NCI-H1092 (cell line): ENCODE measurements around the gene TMEM141.
"Not testable (repeated sequence)": the region's sequence is repeated elsewhere in the genome, so short reads cannot be mapped to it uniquely, and the experiment has no call there.

Experiments used
- DNase-seq: peaks from one replicate; lab custom pipeline; 2025; lab: John Stamatoyannopoulos, UW

TMEM141 gene

DNA sequence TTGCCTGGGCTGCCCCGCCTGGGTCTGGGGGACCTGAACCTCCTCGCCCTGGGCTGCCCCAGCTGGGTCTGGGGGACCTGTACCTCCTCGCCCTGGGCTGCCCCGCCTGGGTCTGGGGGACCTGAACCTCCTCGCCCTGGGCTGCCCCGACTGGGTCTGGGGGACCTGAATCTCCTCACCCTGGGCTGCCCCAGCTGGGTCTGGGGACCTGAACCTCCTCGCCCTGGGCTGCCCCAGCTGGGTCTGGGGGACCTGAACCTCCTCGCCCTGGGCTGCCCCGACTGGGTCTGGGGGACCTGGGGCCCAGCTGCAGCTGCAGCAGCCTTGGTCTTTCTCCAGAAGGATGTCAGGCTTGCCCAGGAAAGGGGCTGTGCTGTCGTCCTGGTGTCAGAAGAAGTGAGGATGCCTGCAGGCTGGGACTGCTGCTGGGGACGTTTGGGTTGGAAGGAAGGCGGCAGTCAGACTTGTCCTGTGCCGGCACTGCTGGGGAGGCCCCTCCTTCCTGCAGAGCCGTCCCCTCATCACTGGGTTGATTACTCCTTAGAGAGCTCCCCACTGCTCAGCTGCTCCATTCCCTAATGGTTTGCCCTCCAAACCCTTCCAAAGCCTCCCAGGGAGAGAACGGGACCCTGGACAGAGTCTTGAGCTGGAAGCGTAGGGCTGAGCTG, 42.4 kb downstream of the TMEM141 start:
- not testable (repeated sequence) for DNase-seq

- DNase-seq: no peak
These were observed 44.2 kb downstream of the TMEM141 start for GRCh38 chr9:136835162-136835931.

GRCh38 chr9:136835932-136836904, 45.1 kb downstream of the TMEM141 start:
- no peak for DNase-seq

- no peak for DNase-seq
These were observed 46.2 kb downstream of the TMEM141 start for GRCh38 chr9:136837146-136837855.

GRCh38 chr9:136837856-136838277, 46.7 kb downstream of the TMEM141 start:
- DNase-seq: not testable (repeated sequence)

DNA sequence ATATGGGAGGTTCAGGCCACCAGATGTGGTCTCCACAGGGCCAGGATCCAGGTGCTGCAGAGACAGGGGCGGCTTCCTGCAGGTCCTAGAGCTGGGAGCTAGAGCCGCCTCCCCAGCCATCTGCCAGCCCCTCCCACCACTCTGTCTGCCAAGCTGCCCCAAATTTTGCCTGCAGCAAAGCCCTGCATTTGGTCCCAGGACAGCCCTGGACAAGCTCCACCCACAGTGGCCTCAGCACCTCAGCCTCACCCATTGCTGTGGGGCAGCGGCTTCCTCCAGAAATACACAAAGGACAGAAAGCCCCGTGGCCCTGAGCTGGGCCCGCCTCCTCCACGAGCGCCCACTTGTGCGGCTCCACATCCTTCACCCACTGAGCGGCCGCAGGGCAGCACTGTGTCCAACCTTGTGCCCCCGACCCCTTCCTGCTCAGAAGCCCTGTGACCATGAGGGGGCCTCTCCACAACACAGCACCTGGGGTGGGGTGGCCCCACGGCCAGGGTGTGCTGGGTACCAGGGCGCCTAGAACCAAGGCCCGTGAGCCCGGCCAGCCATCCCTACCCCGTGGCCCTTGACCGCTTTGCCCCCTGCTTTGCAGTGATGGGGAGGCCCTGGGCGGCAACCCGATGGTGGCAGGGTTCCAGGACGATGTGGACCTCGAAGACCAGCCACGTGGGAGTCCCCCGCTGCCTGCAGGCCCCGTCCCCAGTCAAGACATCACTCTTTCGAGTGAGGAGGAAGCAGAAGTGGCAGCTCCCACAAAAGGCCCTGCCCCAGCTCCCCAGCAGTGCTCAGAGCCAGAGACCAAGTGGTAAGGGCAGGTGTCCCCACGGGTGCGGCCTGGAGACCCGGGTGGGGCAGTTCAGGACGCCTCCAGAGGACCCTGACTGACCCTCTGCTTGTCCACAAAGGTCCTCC, 47.4 kb downstream of the TMEM141 start:
- no peak for DNase-seq

DNA sequence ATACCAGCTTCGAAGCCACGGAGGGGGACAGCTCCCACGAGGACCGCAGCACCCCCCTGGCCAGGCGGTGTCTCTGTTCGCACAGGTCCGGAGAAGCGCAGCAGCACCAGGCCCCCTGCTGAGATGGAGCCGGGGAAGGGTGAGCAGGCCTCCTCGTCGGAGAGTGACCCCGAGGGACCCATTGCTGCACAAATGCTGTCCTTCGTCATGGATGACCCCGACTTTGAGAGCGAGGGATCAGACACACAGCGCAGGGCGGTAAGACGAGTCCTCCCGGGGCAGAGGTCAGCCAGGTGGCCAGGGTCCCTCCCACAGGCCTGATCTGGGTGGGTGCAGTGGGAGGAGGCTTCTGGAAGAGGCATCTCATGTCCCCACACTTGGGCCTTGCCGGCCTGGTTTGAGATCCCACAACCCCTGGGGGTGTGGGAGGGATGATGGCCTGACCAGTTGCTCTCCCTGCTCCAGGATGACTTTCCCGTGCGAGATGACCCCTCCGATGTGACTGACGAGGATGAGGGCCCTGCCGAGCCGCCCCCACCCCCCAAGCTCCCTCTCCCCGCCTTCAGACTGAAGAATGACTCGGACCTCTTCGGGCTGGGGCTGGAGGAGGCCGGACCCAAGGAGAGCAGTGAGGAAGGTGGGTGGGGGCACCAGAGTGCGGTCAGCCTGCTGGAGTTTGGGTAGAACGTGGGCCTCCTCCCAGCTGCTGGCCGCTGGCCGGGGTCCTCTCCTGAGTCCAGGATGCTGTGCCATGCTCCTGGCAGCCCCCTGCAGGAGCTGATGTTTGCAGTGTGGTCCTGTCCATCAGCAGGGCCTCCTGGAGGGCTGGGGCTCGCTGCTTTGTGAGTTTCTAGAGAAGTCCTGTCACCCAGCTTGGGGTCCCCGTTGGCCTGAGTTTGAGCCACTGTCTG, 48.3 kb downstream of the TMEM141 start:
- DNase-seq: no peak

DNA sequence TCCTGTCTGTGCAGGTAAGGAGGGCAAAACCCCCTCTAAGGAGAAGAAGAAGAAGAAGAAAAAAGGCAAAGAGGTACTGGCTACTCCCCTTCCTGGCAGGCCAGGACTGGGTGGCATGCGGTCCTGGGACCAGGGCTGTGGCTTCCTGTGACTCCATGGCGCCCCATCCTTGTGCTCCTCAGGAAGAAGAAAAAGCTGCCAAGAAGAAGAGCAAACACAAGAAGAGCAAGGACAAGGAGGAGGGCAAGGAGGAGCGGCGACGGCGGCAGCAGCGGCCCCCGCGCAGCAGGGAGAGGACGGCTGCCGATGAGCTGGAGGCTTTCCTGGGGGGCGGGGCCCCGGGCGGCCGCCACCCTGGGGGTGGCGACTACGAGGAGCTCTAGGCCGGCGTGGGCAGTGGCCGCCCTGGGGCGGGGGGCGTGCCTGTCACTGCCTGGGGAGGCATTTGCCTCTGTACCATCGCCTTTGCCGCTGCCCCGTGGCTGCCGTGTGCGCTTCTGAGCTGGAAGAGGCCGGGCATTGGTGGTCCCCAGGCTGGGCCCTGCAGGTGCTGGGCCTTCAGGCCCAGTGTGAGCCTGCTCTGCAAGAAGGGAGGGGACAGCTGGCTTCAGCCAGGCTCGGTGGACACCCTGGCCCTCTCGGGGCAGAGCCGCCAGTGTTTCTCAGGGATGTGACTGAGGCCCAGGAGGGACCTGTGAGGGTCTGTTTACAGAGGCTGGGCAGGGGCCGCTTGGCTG, 49.2 kb downstream of the TMEM141 start:
- DNase-seq: no peak

GRCh38 chr9:136840877-136841645, 49.9 kb downstream of the TMEM141 start:
- peak; percentile 76 for DNase-seq

- not testable (repeated sequence) for DNase-seq
These were observed 50.7 kb downstream of the TMEM141 start for GRCh38 chr9:136841646-136842379.

GRCh38 chr9:136842380-136842948, 51.3 kb downstream of the TMEM141 start, which contains the start of gene AJM1:
Gene AJM1, plus strand, starts transcription at chr9:136842478. Its CDS starts 1,937 bp downstream, at chr9:136844415.
- DNase-seq: peak; percentile 68
